GM12874 (cell line): ENCODE results near the gene ATP8A2.

Experiments
- CTCF ChIP-seq: IDR thresholded peaks from 2 replicates; pipeline ENCODE4 v1.5.1; 2011; ENCODE audit warnings: low read depth, mild to moderate bottlenecking, control low read depth, low read length, moderate library complexity; ENCODE audit not compliant: insufficient read depth

The ATP8A2 gene

GRCh38 chr13:25684491-25684890 is 312.7 kb downstream of the ATP8A2 start:
- no peak for TF ChIP-seq CTCF

GRCh38 chr13:25686831-25687470 is 315.2 kb downstream of the ATP8A2 start:
- TF ChIP-seq CTCF, result no peak

GRCh38 chr13:25687471-25688225 is 315.9 kb downstream of the ATP8A2 start:
- no peak for TF ChIP-seq CTCF

GRCh38 chr13:25688536-25688935 is 316.8 kb downstream of the ATP8A2 start:
- TF ChIP-seq CTCF, result no peak

- no peak for TF ChIP-seq CTCF
Observed at GRCh38 chr13:25689539-25689938, 317.8 kb downstream of the ATP8A2 start.

GRCh38 chr13:25690582-25690981 is 318.8 kb downstream of the ATP8A2 start:
- TF ChIP-seq CTCF, result no peak

GRCh38 chr13:25691654-25692053 is 319.9 kb downstream of the ATP8A2 start:
- TF ChIP-seq CTCF, result no peak
